Sigmoid colon (tissue), 4 donors: Measurements from ENCODE around the gene LEMD2.

Experiments
- CTCF ChIP-seq, 4 experiments: fragments of 450-650 bp in 3 of 4; fragments of 200-600 bp in 1 of 4; IDR thresholded peaks; one replicate each; pipeline ENCODE4 v1.5.1; 2016 to 2019; ENCODE audit warnings: antibody characterized with exemption in 4 of 4, mild to moderate bottlenecking in 3 of 4, moderate library complexity in 2 of 4
- EP300 ChIP-seq, 4 donors: sonication (generic); formaldehyde crosslinking; IDR thresholded peaks; one replicate each; pipeline ENCODE4 v1.6.1; 2017; ENCODE audit warnings: antibody characterized with exemption in 4 of 4
- POLR2A ChIP-seq, 2 donors: fragments of 450-650 bp; IDR thresholded peaks; one replicate each; pipeline ENCODE4 v1.6.1; 2016; ENCODE audit warnings: antibody characterized with exemption in 2 of 2, mild to moderate bottlenecking in 2 of 2, moderate library complexity in 2 of 2
- POLR2AphosphoS5 ChIP-seq, 4 donors: sonication (generic); formaldehyde crosslinking; IDR thresholded peaks; one replicate each; pipeline ENCODE4 v1.6.1; 2017; ENCODE audit warnings: antibody characterized with exemption in 4 of 4

GRCh38 chr6:33826537-33826936, 37.6 kb upstream of the LEMD2 start:
- TF ChIP-seq CTCF (IDR thresholded peaks at IDR 0.05) (no peak), POLR2A (IDR thresholded peaks at IDR 0.05) (no peak), EP300 (IDR thresholded peaks at IDR 0.05) (no peak), POLR2AphosphoS5 (IDR thresholded peaks at IDR 0.05) (no peak)
